H1 (cell line): Measurements from ENCODE around the gene HNRNPAB. TPM values are rescaled to one million over a fixed set of nuclear protein-coding genes. Genes with fewer than 3 reads are reported as not detected.

Experiments used
- CTCF ChIA-PET: fragments of 300-600 bp; sonication (Branson Sonifier 250); formaldehyde crosslinking; loops from one replicate; lab custom pipeline; 2021; ENCODE audit not compliant: partially characterized antibody; lab: Charles Lee
- POLR2A ChIA-PET: fragments of 300-600 bp; sonication (Branson Sonifier 250); formaldehyde crosslinking; loops from one replicate; lab custom pipeline; 2021; ENCODE audit warnings: inconsistent platforms; ENCODE audit not compliant: partially characterized antibody; lab: Charles Lee
- DNase-seq, 2 experiments: peaks; one replicate each; pipeline versions ENCODE4 v3.0.0 to v3.0.0-alpha.2; 2010 to 2022; ENCODE audit warnings: low spot score in 2 of 2, low read depth in 1 of 2, mixed read lengths in 1 of 2
- FAIRE-seq: peaks from 2 replicates; lab custom pipeline; 2011; peaks lifted over from hg19 to GRCh38; lab: Jason Lieb, UNC
- H2AFZ ChIP-seq: 2 replicates; pipeline ENCODE4 v1.8.1; 2012; ENCODE audit warnings: low read length, inconsistent platforms
- H2AK5ac ChIP-seq: 2 replicates; pipeline ENCODE4 v1.6.1; 2013; ENCODE audit warnings: low read depth, low read length
- H2BK120ac ChIP-seq: replicated peaks from 2 replicates; pipeline ENCODE3; 2013; ENCODE audit warnings: low read depth, low read length, inconsistent platforms
- H2BK12ac ChIP-seq: 2 replicates; pipeline ENCODE4 v1.6.1; 2013; ENCODE audit warnings: low read depth, low read length
- H2BK15ac ChIP-seq: 2 replicates; pipeline ENCODE4 v1.6.1; 2013; ENCODE audit warnings: low read length
- H2BK20ac ChIP-seq: 2 replicates; pipeline ENCODE4 v1.6.1; 2013; ENCODE audit warnings: low read length
- H2BK5ac ChIP-seq: 2 replicates; pipeline ENCODE4 v1.6.1; 2013; ENCODE audit warnings: low read depth, low read length
- H3K14ac ChIP-seq: 2 replicates; pipeline ENCODE4 v1.6.1; 2013; ENCODE audit warnings: inconsistent platforms; ENCODE audit not compliant: insufficient read length
- H3K18ac ChIP-seq: 2 replicates; pipeline ENCODE4 v1.6.1; 2013; ENCODE audit warnings: low read length; ENCODE audit errors: extremely low read depth
- H3K23ac ChIP-seq: 2 replicates; pipeline ENCODE4 v1.6.1; 2013; ENCODE audit warnings: inconsistent platforms; ENCODE audit not compliant: insufficient read length
- H3K23me2 ChIP-seq: 2 replicates; pipeline ENCODE4 v1.6.1; 2013; ENCODE audit warnings: low read depth, low read length
- H3K27ac ChIP-seq: 2 replicates; pipeline ENCODE4 v1.6.1; 2011; ENCODE audit warnings: low read depth, low read length, inconsistent platforms
- H3K27me3 ChIP-seq, 4 experiments: replicated peaks in 1 of 4; 1 replicate in 1 of 4; 2 replicates in 3 of 4; pipeline versions ENCODE4 v1.6.1 to v1.8.1; 2011 to 2013; ENCODE audit warnings: low read length in 3 of 4, mild to moderate bottlenecking in 3 of 4, inconsistent platforms in 2 of 4, mixed read lengths in 2 of 4, moderate library complexity in 1 of 4; ENCODE audit not compliant: control insufficient read depth in 3 of 4, insufficient read depth in 3 of 4; ENCODE audit errors: extremely low read depth in 1 of 4
- H3K36me3 ChIP-seq, 4 experiments: 2 replicates each; pipeline versions ENCODE4 v1.6.1 to v1.8.1; 2011 to 2013; ENCODE audit warnings: mild to moderate bottlenecking in 4 of 4, low read length in 3 of 4, moderate library complexity in 2 of 4, control low read depth in 1 of 4, inconsistent platforms in 1 of 4; ENCODE audit not compliant: insufficient read depth in 4 of 4, control insufficient read depth in 2 of 4
- H3K4ac ChIP-seq: replicated peaks from 2 replicates; pipeline ENCODE3; 2013; ENCODE audit warnings: low read length, low read depth, mixed read lengths, inconsistent platforms; ENCODE audit not compliant: insufficient read length
- H3K4me1 ChIP-seq, 4 experiments: replicated peaks in 1 of 4; 1 replicate in 1 of 4; 2 replicates in 3 of 4; pipeline versions ENCODE4 v1.6.1 to v1.8.1; 2011 to 2013; ENCODE audit warnings: low read length in 3 of 4, inconsistent platforms in 2 of 4, mixed read lengths in 1 of 4; ENCODE audit not compliant: insufficient read depth in 4 of 4, control insufficient read depth in 3 of 4
- H3K4me2 ChIP-seq, 2 experiments: 2 replicates each; pipeline versions ENCODE4 v1.6.1 to v1.8.1; 2011 to 2013; ENCODE audit warnings: low read depth in 2 of 2, low read length in 2 of 2, control low read depth in 1 of 2, inconsistent platforms in 1 of 2, mild to moderate bottlenecking in 1 of 2; ENCODE audit not compliant: insufficient read depth in 1 of 2
- H3K4me3 ChIP-seq, 4 experiments: fragments of 200-600, 300-600 bp in 1 of 4; sonication (generic), shearing (Covaris generic), sonication (Bioruptor Twin) in 1 of 4; 2 replicates each; pipeline versions ENCODE4 v1.5.1 to v1.8.1; 2011 to 2016; ENCODE audit warnings: low read length in 4 of 4, low read depth in 3 of 4, control low read depth in 2 of 4, inconsistent platforms in 2 of 4, mild to moderate bottlenecking in 2 of 4, mixed read lengths in 1 of 4, moderate library complexity in 1 of 4; ENCODE audit not compliant: insufficient read depth in 2 of 4; ENCODE audit errors: extremely low read depth in 1 of 4
- H3K56ac ChIP-seq: replicated peaks from 2 replicates; pipeline ENCODE3; 2013; ENCODE audit warnings: low read depth, mild to moderate bottlenecking, mixed read lengths, low read length, inconsistent platforms; ENCODE audit not compliant: insufficient read length
- H3K79me1 ChIP-seq: 2 replicates; pipeline ENCODE4 v1.6.1; 2013; ENCODE audit warnings: low read depth, low read length, control low read depth
- H3K79me2 ChIP-seq, 2 experiments: 2 replicates each; pipeline versions ENCODE4 v1.6.1 to v1.8.1; 2012 to 2013; ENCODE audit warnings: low read length in 2 of 2, mild to moderate bottlenecking in 2 of 2, inconsistent platforms in 1 of 2; ENCODE audit not compliant: insufficient read depth in 2 of 2, control insufficient read depth in 1 of 2
- H3K9ac ChIP-seq, 4 experiments: replicated peaks in 1 of 4; 1 replicate in 1 of 4; 2 replicates in 3 of 4; pipeline versions ENCODE4 v1.6.1 to v1.8.1; 2011 to 2013; ENCODE audit warnings: low read depth in 3 of 4, low read length in 3 of 4, control low read depth in 2 of 4, mild to moderate bottlenecking in 2 of 4, moderate library complexity in 2 of 4, inconsistent platforms in 1 of 4; ENCODE audit errors: extremely low read depth in 1 of 4
- H3K9me3 ChIP-seq, 2 experiments: 2 replicates each; pipeline versions ENCODE4 v1.6.1 to v1.8.1; 2012 to 2013; ENCODE audit warnings: mild to moderate bottlenecking in 2 of 2, moderate library complexity in 2 of 2, control low read depth in 1 of 2, inconsistent platforms in 1 of 2, low read depth in 1 of 2, low read length in 1 of 2, mixed read lengths in 1 of 2; ENCODE audit not compliant: insufficient read depth in 2 of 2
- H4K20me1 ChIP-seq, 2 experiments: replicated peaks in 1 of 2; 2 replicates each; pipeline versions ENCODE3 to v1.8.1; 2011 to 2013; ENCODE audit warnings: inconsistent platforms in 2 of 2, low read length in 2 of 2, mild to moderate bottlenecking in 1 of 2; ENCODE audit not compliant: insufficient read depth in 2 of 2, control insufficient read depth in 1 of 2
- H4K5ac ChIP-seq: 2 replicates; pipeline ENCODE4 v1.6.1; 2013; ENCODE audit warnings: low read length, low read depth, mixed read lengths, inconsistent platforms; ENCODE audit not compliant: insufficient read length
- H4K8ac ChIP-seq: 2 replicates; pipeline ENCODE4 v1.8.0; 2013; ENCODE audit warnings: mild to moderate bottlenecking, moderate library complexity, low read length, inconsistent platforms; ENCODE audit not compliant: insufficient read depth; ENCODE audit errors: extremely low read depth
- H4K91ac ChIP-seq: replicated peaks from 2 replicates; pipeline ENCODE3; 2013; ENCODE audit warnings: low read length, mixed read lengths, inconsistent platforms; ENCODE audit not compliant: insufficient read length
- EGR1 ChIP-seq: IDR thresholded peaks from 2 replicates; pipeline ENCODE4 v1.6.1; 2011; ENCODE audit warnings: low read depth, low read length, borderline replicate concordance
- GTF2F1 ChIP-seq: IDR thresholded peaks from 2 replicates; pipeline ENCODE4 v1.6.1; 2012; ENCODE audit warnings: low read depth, low read length, improper control_type of control experiment, borderline replicate concordance
- MAFK ChIP-seq: IDR thresholded peaks from 2 replicates; pipeline ENCODE4 v1.6.1; 2012; ENCODE audit warnings: low read depth, mild to moderate bottlenecking, improper control_type of control experiment, low read length
- RBBP5 ChIP-seq: IDR thresholded peaks from 2 replicates; pipeline ENCODE4 v1.7.1; 2012; ENCODE audit warnings: low read depth, mild to moderate bottlenecking, inconsistent platforms, low read length, moderate library complexity, borderline replicate concordance
- WGBS, 2 experiments: shearing (Covaris generic) in 1 of 2; methylation state at CpG; one replicate each; pipeline versions ENCODE4 v1.1.6 to v1.1.7; 2013 to 2015; ENCODE audit warnings: low lambda C conversion rate in 2 of 2, mixed read lengths in 2 of 2, inconsistent platforms in 1 of 2, low coverage in 1 of 2, missing lambda C conversion rate in 1 of 2; ENCODE audit not compliant: insufficient replicate concordance in 2 of 2, insufficient coverage in 1 of 2, insufficient read length in 1 of 2; ENCODE audit errors: extremely low coverage in 1 of 2, missing lambda C conversion rate in 1 of 2; 5-methylcytosine and 5-hydroxymethylcytosine counted together
- polyA plus RNA-seq, 7 experiments: library from polyadenylated mRNA; depleted of rRNA in 3 of 7; stranded (reverse) in 5 of 7; unstranded in 2 of 7; fragments of >200 nt in 5 of 7; fragments of 200-250 nt in 2 of 7; gene quantifications; 1 replicate in 5 of 7; 2 replicates in 1 of 7; 4 replicates in 1 of 7; pipeline versions ENCODE4 v1.2.1 to v1.2.3, GENCODE V29; 2011 to 2013; ENCODE audit warnings: missing spikeins in 2 of 7, mixed read lengths in 2 of 7
- total RNA-seq: library from RNA; stranded (reverse); fragmentation: NEBNext Ultra II Directional; extraction: Animal tissue kit (Norgen Biotek cat#: 25700); gene quantifications from 2 replicates; pipeline ENCODE4 v1.2.1, GENCODE V29; 2021

HNRNPAB gene
- total and polyA plus RNA-seq, 2 of the 8 experiments (the other 6 are each of a cell fraction or from before 2014, with no cell fraction given): 373 to 563 TPM

- H4K20me1 ChIP-seq: peaks cover 0 to 2% of the 10 kb centered on the region in 2 experiments
- H3K18ac ChIP-seq: no peak overlapping the region
- H2AFZ ChIP-seq: no peak overlapping the region
- H3K27ac ChIP-seq: no peak overlapping the region
- no peak overlapping the region for H2BK5ac ChIP-seq
- no peak overlapping the region for H2BK12ac ChIP-seq
- H3K9me3 ChIP-seq: no peaks in the 10 kb centered on the region
- no peak overlapping the region for H3K9ac ChIP-seq
- no peak overlapping the region for H3K23ac ChIP-seq
- no peaks in the 10 kb centered on the region for H3K36me3 ChIP-seq
- no peak overlapping the region for H3K4me3 ChIP-seq
- H4K91ac ChIP-seq: no peak overlapping the region
- H3K79me2 ChIP-seq: no peaks in the 10 kb centered on the region
- H3K4me1 ChIP-seq: peaks cover 0 to 3% (median 1%) of the 10 kb centered on the region in 4 experiments; a peak in 3 of 7 replicates
- no peak overlapping the region for H2BK15ac ChIP-seq
- H3K79me1 ChIP-seq: no peaks in the 10 kb centered on the region; the same call in 1 of the 2 replicates
- no peak overlapping the region for H2AK5ac ChIP-seq
- FAIRE-seq: no peak
- no peak overlapping the region for H3K14ac ChIP-seq
- H3K4ac ChIP-seq: no peak overlapping the region
- CTCF ChIA-PET: interaction anchor here (0.7 to 1.5 kb wide), 4 partner anchors 10 to 40 kb away, joined by 3 to 7 read pairs (median 4); no protein-coding TSS in a partner anchor
- no peak overlapping the region for H4K8ac ChIP-seq
- H2BK120ac ChIP-seq: no peak overlapping the region
- H3K4me2 ChIP-seq: no peak overlapping the region
- TF ChIP-seq GTF2F1 (no peak), EGR1 (no peak), RBBP5 (no peak), MAFK (no peak)
- TF ChIP-seq, all 59 proteins: peak for 0
- POLR2A ChIA-PET: interaction anchor here (1.5 to 2.2 kb wide), 2 partner anchors 8 to 12 kb away, joined by 4 to 6 read pairs; partner anchors contain the start of gene PHYKPL
- 94% methylated on average over 9 of the region's 9 CpGs; no CpG with 5 or more reads in 1 of the 2 experiments for WGBS, 2 experiments
- Histone ChIP-seq H2BK20ac (no peak overlapping the region), H4K5ac (no peak overlapping the region), H3K56ac (no peak overlapping the region), H3K27me3 (no peaks in the 10 kb centered on the region), H3K23me2 (peaks cover 12% of the 10 kb centered on the region; the same call in 1 of the 2 replicates)
- DNase-seq: no peak
Measured at GRCh38 chr5:178240766-178241165, 36.4 kb downstream of the HNRNPAB start.
